ENCODE results near the gene TMEM205.

DNA sequence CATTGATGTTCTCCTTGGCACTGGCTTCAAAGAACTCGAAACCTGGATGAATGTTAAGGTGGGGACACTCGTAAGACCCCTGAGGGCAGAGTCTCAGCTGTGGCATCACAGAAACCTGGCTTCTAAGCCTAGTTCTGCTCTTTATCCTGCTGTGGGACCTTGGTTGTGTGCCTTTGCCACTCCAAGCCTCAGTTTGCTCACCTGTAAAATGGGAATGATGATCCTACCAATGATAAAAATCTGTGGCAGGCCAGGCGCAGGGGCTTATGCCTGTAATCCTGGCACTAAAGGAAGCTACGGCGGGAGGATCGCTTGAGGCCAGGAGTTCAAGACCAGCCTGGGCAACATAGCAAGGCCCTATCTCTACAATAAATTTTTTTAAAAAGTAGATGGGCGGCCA lies 20.5 kb downstream of the TMEM205 start:
- TF ChIP-seq POLR2AphosphoS5 (IDR thresholded peaks at IDR 0.05) = no peak
- TF ChIP-seq, protein P1, sequence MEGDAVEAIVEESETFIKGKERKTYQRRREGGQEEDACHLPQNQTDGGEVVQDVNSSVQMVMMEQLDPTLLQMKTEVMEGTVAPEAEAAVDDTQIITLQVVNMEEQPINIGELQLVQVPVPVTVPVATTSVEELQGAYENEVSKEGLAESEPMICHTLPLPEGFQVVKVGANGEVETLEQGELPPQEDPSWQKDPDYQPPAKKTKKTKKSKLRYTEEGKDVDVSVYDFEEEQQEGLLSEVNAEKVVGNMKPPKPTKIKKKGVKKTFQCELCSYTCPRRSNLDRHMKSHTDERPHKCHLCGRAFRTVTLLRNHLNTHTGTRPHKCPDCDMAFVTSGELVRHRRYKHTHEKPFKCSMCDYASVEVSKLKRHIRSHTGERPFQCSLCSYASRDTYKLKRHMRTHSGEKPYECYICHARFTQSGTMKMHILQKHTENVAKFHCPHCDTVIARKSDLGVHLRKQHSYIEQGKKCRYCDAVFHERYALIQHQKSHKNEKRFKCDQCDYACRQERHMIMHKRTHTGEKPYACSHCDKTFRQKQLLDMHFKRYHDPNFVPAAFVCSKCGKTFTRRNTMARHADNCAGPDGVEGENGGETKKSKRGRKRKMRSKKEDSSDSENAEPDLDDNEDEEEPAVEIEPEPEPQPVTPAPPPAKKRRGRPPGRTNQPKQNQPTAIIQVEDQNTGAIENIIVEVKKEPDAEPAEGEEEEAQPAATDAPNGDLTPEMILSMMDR (IDR thresholded peaks at IDR 0.05) = no peak
- no peak for TF ChIP-seq POLR2A (IDR thresholded peaks at IDR 0.05)

All from gastroesophageal sphincter (tissue), 3 donors.